ENCODE data around the gene ACE. TPM values are rescaled to one million over a fixed set of nuclear protein-coding genes. Genes with fewer than 3 reads are reported as not detected.

The ACE gene
- total RNA-seq, 2 donors from 2014 or later, result 38.3 to 45.2 TPM

DNA sequence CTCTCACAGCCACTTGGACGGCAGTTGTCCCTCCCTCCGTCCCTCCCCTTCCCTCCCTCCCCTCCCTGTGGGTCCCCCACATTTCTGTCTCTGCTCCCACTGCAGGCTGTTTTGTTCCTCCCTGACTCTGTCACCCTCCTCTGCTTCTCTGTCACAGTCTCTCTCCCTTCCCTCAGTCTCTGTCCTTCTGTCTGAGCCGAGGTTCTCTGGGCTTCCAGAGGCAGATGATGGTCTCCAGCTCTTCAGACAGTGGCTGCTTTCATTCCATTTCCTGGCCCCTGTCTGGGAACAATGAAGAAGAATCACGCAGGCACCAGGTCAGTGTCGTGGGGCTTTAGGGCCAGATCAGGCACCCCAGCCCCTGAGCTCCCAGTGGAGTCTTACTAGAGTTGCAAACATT is 21.9 kb upstream of the ACE start:
- H3K36me3 ChIP-seq, result no peaks in the 10 kb centered on the region
- H3K4me1 ChIP-seq, result no peaks in the 10 kb centered on the region
- intact Hi-C loops (cut with DNase I), result no loop called here
- no peak overlapping the region for H3K9ac ChIP-seq (ENCODE audit: low read depth in 2 of 2, low read length in 2 of 2)
- no peak overlapping the region for H3K27ac ChIP-seq
- no peak for TF ChIP-seq CTCF (IDR thresholded peaks at IDR 0.05)
- H3K27me3 ChIP-seq, result no peaks in the 10 kb centered on the region
- no peak overlapping the region for H3K4me3 ChIP-seq
- DNase-seq, result no peak
- no peaks in the 10 kb centered on the region for H3K9me3 ChIP-seq

- intact Hi-C loops (cut with DNase I), result no loop called here
- DNase-seq, result no peak
Observed at GRCh38 chr17:63455417-63455816, 21.4 kb upstream of the ACE start.

DNA sequence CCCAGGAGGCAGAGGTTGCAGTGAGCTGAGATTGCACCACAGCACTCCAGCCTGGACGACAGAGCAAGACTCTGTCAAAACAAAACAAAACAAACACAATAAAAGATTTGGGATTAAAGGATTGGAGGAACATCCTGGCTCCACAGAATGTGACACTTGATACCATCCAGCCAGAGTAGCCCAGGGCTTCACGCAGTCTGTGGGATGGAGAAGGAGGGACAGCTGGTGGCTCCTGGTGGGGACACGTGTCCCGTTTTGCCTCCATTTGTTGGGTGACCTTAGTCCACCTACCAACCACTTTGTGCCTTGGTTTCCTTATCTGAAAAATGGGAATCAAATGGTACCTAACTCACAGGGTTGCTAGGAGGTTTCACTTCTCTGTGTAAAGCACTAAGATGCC is 18.4 kb upstream of the ACE start:
- Histone ChIP-seq H3K36me3 (no peaks in the 10 kb centered on the region), H3K9me3 (no peaks in the 10 kb centered on the region), H3K4me3 (no peak overlapping the region), H3K27ac (no peak overlapping the region), H3K27me3 (no peaks in the 10 kb centered on the region), H3K4me1 (no peaks in the 10 kb centered on the region), H3K9ac (ENCODE audit: low read depth in 2 of 2, low read length in 2 of 2) (no peak overlapping the region)
- intact Hi-C loops (cut with DNase I), result no loop called here
- DNase-seq, result no peak
- TF ChIP-seq CTCF (IDR thresholded peaks at IDR 0.05), result no peak

More at GRCh38 chr17:63455417-63455816, 21.4 kb upstream of the ACE start:
- Histone ChIP-seq H3K9ac (ENCODE audit: low read depth in 2 of 2, low read length in 2 of 2) (no peak overlapping the region), H3K4me1 (no peaks in the 10 kb centered on the region), H3K27me3 (no peaks in the 10 kb centered on the region), H3K9me3 (no peaks in the 10 kb centered on the region), H3K4me3 (no peak overlapping the region), H3K27ac (no peak overlapping the region), H3K36me3 (no peaks in the 10 kb centered on the region)
- no peak for TF ChIP-seq CTCF (IDR thresholded peaks at IDR 0.05)

- Histone ChIP-seq H3K27me3 (no peaks in the 10 kb centered on the region), H3K4me1 (no peaks in the 10 kb centered on the region), H3K9me3 (no peaks in the 10 kb centered on the region), H3K4me3 (no peak overlapping the region), H3K36me3 (no peaks in the 10 kb centered on the region), H3K9ac (ENCODE audit: low read depth in 2 of 2, low read length in 2 of 2) (no peak overlapping the region), H3K27ac (no peak overlapping the region)
- DNase-seq, result no peak
- TF ChIP-seq CTCF (IDR thresholded peaks at IDR 0.05), result no peak
- intact Hi-C loops (cut with DNase I), result no loop called here
Observed at GRCh38 chr17:63460018-63460417, 16.8 kb upstream of the ACE start.

DNA sequence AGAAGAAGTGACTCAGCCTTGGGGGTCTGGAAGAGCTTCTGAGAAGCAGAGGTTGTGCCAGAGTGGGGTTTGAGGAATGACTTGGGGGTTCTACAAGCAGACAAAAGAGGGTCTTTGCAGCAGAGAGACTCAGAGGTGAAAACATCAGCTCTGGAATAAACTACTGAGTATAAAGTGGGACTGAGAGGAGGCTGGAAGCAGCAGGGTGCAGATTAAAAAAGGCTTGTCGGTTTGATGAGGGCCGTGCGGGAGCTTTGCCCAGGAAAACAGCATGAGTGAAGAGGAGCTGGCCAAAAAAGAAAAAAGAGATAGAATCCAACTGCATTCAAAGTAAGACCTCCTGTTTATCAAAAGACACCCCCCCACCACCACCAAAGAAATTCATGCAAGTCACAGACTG is 13.1 kb upstream of the ACE start:
- no peaks in the 10 kb centered on the region for H3K9me3 ChIP-seq
- H3K27ac ChIP-seq, result no peak overlapping the region
- no peaks in the 10 kb centered on the region for H3K36me3 ChIP-seq
- no peak for TF ChIP-seq CTCF (IDR thresholded peaks at IDR 0.05)
- intact Hi-C loops (cut with DNase I), result no loop called here
- H3K4me1 ChIP-seq, result no peaks in the 10 kb centered on the region
- DNase-seq, result no peak
- H3K9ac ChIP-seq (ENCODE audit: low read depth in 2 of 2, low read length in 2 of 2), result no peak overlapping the region
- no peaks in the 10 kb centered on the region for H3K27me3 ChIP-seq
- H3K4me3 ChIP-seq, result no peak overlapping the region

All from colonic mucosa (tissue), 4 donors.